IPS-11a (cell line): ENCODE measurements around the gene TUBGCP6.

Experiments used
- H3K4me3 ChIP-seq: one replicate; pipeline ENCODE4 v1.5.1; 2013; ENCODE audit warnings: low read depth, low read length, control low read depth

Gene TUBGCP6

GRCh38 chr22:50227579-50228215 lies 17.1 kb downstream of the TUBGCP6 start:
- H3K4me3 ChIP-seq, result no peak overlapping the region

- H3K4me3 ChIP-seq, result no peak overlapping the region
Observed at GRCh38 chr22:50226875-50227165, 18.0 kb downstream of the TUBGCP6 start.

GRCh38 chr22:50226063-50226874 lies 18.6 kb downstream of the TUBGCP6 start:
- H3K4me3 ChIP-seq, result no peak overlapping the region

- H3K4me3 ChIP-seq, result no peak overlapping the region
Observed at GRCh38 chr22:50225200-50225969, 19.4 kb downstream of the TUBGCP6 start.

GRCh38 chr22:50224071-50224470 lies 20.8 kb downstream of the TUBGCP6 start:
- no peak overlapping the region for H3K4me3 ChIP-seq

GRCh38 chr22:50222508-50222907 lies 22.3 kb downstream of the TUBGCP6 start:
- no peak overlapping the region for H3K4me3 ChIP-seq

GRCh38 chr22:50221410-50222300 lies 23.2 kb downstream of the TUBGCP6 start:
- H3K4me3 ChIP-seq, result no peak overlapping the region

- H3K4me3 ChIP-seq, result no peak overlapping the region
Observed at GRCh38 chr22:50220603-50221409, 24.0 kb downstream of the TUBGCP6 start.

GRCh38 chr22:50219800-50220602 lies 24.8 kb downstream of the TUBGCP6 start:
- H3K4me3 ChIP-seq, result no peak overlapping the region

GRCh38 chr22:50218996-50219727 lies 25.7 kb downstream of the TUBGCP6 start:
- H3K4me3 ChIP-seq, result no peak overlapping the region

GRCh38 chr22:50218153-50218995 lies 26.4 kb downstream of the TUBGCP6 start:
- H3K4me3 ChIP-seq, result no peak overlapping the region

- no peak overlapping the region for H3K4me3 ChIP-seq
Observed at GRCh38 chr22:50217543-50218152, 27.2 kb downstream of the TUBGCP6 start.

- no peak overlapping the region for H3K4me3 ChIP-seq
Observed at GRCh38 chr22:50216684-50217520, 27.9 kb downstream of the TUBGCP6 start.

- no peak overlapping the region for H3K4me3 ChIP-seq
Observed at GRCh38 chr22:50216055-50216683, 28.7 kb downstream of the TUBGCP6 start.

GRCh38 chr22:50215297-50216054 lies 29.3 kb downstream of the TUBGCP6 start:
- H3K4me3 ChIP-seq, result no peak overlapping the region
